ENCODE data around the gene IL10RB.
"Not testable (repeated sequence)": the region's sequence is repeated elsewhere in the genome, so short reads cannot be mapped to it uniquely, and the experiment has no call there.

The IL10RB gene

DNA sequence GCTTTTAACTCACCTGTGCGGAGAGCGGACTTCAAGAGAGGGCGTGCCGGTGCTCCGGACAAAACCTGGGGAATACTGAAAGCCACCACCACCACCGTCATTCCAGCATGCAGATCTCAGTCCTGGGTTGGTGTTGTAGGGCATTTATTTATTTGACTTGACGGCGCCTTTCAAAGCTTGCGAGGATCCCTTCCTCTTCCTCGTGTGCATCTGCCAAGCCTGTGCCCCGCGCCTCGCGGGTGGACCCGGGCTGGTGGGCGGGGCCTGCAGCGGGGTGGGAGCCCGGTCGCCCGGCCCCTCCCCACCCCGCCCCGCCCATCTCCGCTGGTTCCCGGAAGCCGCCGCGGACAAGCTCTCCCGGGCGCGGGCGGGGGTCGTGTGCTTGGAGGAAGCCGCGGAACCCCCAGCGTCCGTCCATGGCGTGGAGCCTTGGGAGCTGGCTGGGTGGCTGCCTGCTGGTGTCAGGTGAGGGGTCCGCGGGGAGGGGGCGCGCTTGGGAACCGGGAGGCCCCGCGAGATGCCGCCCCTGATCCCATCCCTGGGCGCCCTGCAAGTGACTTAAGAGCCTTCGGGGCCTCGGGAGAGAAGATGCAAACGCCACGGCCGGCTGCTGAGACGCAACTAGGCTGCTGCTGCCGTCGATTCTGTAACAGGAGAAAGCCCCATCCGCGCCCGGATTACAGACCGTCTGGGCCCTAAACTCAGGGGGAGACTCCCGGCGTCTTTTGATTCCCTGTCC lies at the start of gene IL10RB:
TSS of gene IL10RB (plus strand) at position 318 of the 739 bp plus-strand sequence. CDS start at position 417, 99 bp downstream.
- peak; percentile 33 for DNase-seq (ENCODE audit: low read depth, low spot score)

DNA sequence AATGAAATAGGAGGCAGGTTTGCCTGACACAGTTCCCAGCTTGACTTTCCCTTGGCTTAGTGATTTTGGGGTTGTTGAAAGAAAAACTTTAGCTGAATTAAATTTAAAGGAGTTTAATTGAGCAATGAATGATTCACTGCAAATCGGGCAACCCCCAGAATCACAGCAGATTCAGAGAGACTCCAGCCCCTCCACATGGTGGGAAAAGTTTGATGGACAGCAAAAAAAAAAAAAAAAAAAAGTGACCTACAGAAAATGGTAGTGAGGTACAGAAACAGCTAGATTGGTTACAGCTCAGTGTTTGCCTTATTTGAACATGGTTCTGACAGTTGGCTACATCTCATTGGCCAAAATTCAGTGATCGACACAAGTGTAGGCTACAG lies 49.0 kb upstream of the IL10RB start:
- no peak for DNase-seq (ENCODE audit: low read depth, low spot score)

- no peak for DNase-seq (ENCODE audit: low read depth, low spot score)
Measured at GRCh38 chr21:33219300-33219699, 46.9 kb upstream of the IL10RB start.

DNA sequence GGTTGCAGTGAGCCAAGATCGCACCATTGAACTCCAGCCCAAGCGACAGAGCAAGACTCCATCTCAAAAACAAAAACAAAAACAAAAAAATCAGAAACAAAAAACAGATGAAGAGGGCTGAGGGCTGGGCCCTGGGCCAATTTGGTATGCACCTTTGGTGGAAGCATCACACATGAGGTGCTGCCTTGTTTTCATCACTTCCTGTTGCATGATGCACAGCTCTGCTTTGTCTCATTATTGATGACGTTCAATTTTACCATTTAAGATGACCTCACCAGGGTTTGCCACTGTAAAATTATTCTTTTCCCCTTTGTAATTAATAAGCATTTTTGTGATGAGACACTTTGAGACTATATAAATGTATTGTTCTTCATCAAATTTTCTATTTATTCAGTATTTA lies 46.2 kb upstream of the IL10RB start:
- no peak for DNase-seq (ENCODE audit: low read depth, low spot score)

- DNase-seq (ENCODE audit: low read depth, low spot score), result not testable (repeated sequence)
Measured at GRCh38 chr21:33225376-33225775, 40.8 kb upstream of the IL10RB start.

DNA sequence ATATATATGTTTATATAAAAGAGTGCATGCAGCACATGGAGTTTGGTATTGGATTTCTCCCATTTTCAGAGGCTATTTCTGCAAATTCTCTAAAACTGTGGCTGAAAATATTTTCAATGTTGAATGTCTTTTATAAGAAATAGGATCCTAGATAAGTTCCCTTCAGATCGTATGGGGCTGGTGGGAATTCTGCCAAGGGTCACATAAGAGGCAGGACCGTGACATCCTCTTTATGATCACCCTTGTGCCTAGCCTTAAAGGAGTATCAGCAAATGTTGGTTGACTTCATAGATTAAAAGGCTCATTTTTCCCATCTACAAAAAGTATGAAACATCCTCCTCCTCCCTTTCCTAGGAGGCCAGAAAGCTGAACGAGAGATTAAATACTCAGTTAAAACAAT lies 37.7 kb upstream of the IL10RB start:
- DNase-seq (ENCODE audit: low read depth, low spot score), result no peak

GRCh38 chr21:33229099-33229783 lies 36.9 kb upstream of the IL10RB start:
- DNase-seq (ENCODE audit: low read depth, low spot score), result no peak

GRCh38 chr21:33229784-33230544 lies 36.2 kb upstream of the IL10RB start, which contains the start of gene IFNAR2:
IFNAR2 (plus strand) TSS chr21:33229938; CDS start chr21:33241923, 11,985 bp downstream.
- DNase-seq (ENCODE audit: low read depth, low spot score), result peak; percentile 47

- DNase-seq (ENCODE audit: low read depth, low spot score), result no peak
Measured at GRCh38 chr21:33230545-33231324, 35.4 kb upstream of the IL10RB start.

DNA sequence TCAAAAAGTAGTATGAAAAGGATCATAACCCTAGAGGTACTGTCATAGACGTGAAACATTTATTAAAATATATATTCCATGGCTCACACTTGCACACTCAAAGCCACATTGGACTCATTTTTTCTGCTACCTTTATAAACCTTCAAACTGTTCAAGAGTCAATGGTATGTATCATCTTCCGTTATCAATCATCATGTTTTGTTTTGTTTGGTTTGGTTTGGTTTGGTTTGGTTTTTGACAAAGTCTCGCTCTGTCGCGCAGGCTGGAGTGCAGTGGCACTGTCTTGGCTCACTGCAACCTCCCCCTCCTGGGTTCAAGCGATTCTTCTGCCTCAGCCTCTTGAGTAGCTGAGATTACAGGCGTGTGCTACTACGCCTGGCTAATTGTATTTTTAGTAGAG lies 34.6 kb upstream of the IL10RB start:
- no peak for DNase-seq (ENCODE audit: low read depth, low spot score)

DNA sequence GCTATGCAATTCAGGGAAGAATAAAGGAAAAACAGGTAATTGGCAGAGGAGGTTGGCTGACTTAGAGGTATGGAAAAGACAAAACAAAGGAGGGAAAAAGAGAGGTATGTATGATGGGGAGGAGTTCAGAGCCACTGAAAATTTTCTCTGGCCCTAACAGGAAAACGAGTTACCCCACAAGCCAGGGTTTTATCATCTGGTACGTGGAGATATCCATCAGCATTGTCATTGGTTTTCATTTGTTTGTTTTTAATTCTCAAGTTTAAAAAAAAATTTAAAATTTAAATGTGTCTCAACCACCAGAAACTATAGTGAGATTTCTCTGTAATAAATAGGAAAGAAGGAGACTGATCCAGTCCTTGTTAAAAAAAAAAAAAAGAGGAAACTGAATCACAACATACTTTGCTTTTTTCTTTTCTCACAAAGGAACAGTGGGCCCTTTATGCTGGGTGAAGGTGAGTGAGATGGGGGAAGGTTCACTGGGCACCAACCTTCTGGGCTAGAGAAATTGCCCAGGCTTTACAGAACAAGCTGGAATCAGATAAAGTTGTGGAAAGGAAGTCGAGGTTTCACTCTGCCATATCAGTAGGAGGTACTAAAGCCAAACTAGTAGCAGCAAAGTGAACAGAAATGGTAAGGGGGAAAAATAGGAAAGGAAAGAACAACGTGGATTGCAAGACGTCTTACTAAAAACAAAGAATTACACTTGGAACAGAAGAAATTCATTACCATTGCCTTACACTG lies 33.7 kb upstream of the IL10RB start:
- DNase-seq (ENCODE audit: low read depth, low spot score), result no peak

GRCh38 chr21:33234635-33235520 lies 31.3 kb upstream of the IL10RB start:
- no peak for DNase-seq (ENCODE audit: low read depth, low spot score)

- DNase-seq (ENCODE audit: low read depth, low spot score), result no peak
Measured at GRCh38 chr21:33236013-33236686, 30.0 kb upstream of the IL10RB start.

- no peak for DNase-seq (ENCODE audit: low read depth, low spot score)
Measured at GRCh38 chr21:33236766-33237165, 29.4 kb upstream of the IL10RB start.

GRCh38 chr21:33237486-33237885 lies 28.7 kb upstream of the IL10RB start:
- DNase-seq (ENCODE audit: low read depth, low spot score), result no peak

- no peak for DNase-seq (ENCODE audit: low read depth, low spot score)
Measured at GRCh38 chr21:33238146-33238545, 28.0 kb upstream of the IL10RB start.

DNA sequence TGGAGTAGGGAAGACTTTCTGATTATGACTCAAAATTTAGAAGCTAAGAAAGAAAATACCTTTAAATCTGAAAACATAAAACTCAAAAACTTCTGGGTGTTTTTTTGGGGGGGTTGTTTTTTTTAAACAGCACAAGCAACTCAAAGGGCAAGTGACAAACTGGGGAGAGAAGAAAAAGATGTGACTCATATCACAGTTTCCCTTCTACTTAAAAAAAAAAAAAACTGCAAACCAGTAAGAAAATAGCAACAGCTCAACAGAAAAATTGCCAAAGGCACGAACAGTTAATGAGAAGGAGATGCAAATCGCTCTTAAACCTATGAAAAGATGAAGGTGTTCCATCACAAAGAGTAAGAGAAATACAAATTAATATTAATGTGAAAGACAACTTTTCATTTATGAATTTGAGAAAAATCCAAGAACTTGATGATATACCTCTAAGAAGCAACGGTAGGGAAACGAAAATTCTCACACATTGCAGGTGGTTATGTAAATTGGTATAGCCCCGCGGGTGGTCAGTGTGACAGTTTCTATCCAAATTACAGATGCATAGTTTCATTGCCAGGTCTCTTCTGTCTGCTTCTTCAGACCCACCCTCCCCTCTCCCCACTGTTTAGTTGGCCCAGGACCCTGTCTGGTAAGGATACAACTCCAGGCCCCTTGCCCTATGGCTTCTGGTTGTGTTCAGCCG lies 27.5 kb upstream of the IL10RB start:
- no peak for DNase-seq (ENCODE audit: low read depth, low spot score)

GRCh38 chr21:33239559-33240127 lies 26.5 kb upstream of the IL10RB start:
- DNase-seq (ENCODE audit: low read depth, low spot score), result not testable (repeated sequence)
